Transverse colon (tissue), 4 donors: Measurements from ENCODE around the gene NT5DC1.

Source experiments
- POLR2A ChIP-seq: fragments of 450-650 bp; IDR thresholded peaks from one replicate; pipeline ENCODE4 v1.6.1; 2016; ENCODE audit warnings: antibody characterized with exemption, mild to moderate bottlenecking, moderate library complexity
- POLR2AphosphoS5 ChIP-seq, 3 donors: sonication (generic); formaldehyde crosslinking; IDR thresholded peaks; one replicate each; pipeline ENCODE4 v1.6.1; 2016; ENCODE audit warnings: antibody characterized with exemption in 3 of 3
- TF ChIP-seq, protein P1 (sequence below), 5 experiments: fragments of 200-600 bp in 3 of 5; fragments of 450-650 bp in 2 of 5; sonication (generic) in 3 of 5; IDR thresholded peaks; 1 replicate in 2 of 5; 2 replicates in 3 of 5; pipeline ENCODE4 v1.5.1; 2016 to 2017; ENCODE audit warnings: antibody characterized with exemption in 5 of 5, inconsistent platforms in 3 of 5, mild to moderate bottlenecking in 2 of 5, moderate library complexity in 1 of 5

DNA sequence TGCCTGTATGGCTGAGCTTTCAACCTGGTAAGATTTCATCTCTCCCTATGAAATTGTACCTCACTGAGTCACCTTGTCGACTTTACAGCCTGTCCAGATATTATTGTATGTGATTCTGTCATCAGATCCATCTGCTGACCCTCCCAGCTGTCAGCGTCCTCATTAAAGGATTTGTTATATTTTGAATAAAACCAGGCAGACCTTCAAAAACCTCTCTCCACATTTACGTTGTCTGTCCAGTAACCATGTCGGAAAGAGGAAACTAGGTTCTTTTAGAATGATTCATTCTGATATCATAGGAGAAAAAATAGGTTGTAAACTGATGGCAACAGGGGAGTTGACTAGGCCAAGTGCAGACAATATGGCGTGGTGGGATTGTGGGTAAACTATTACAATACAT lies 114.8 kb downstream of the NT5DC1 start:
- TF ChIP-seq, protein P1, sequence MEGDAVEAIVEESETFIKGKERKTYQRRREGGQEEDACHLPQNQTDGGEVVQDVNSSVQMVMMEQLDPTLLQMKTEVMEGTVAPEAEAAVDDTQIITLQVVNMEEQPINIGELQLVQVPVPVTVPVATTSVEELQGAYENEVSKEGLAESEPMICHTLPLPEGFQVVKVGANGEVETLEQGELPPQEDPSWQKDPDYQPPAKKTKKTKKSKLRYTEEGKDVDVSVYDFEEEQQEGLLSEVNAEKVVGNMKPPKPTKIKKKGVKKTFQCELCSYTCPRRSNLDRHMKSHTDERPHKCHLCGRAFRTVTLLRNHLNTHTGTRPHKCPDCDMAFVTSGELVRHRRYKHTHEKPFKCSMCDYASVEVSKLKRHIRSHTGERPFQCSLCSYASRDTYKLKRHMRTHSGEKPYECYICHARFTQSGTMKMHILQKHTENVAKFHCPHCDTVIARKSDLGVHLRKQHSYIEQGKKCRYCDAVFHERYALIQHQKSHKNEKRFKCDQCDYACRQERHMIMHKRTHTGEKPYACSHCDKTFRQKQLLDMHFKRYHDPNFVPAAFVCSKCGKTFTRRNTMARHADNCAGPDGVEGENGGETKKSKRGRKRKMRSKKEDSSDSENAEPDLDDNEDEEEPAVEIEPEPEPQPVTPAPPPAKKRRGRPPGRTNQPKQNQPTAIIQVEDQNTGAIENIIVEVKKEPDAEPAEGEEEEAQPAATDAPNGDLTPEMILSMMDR (IDR thresholded peaks at IDR 0.05), result no peak
- TF ChIP-seq POLR2A (no peak), POLR2AphosphoS5 (IDR thresholded peaks at IDR 0.05) (no peak)
